H9 (cell line): ENCODE results near the gene NSMCE3. TPM values are rescaled to one million over a fixed set of nuclear protein-coding genes. Genes with fewer than 3 reads are reported as not detected.

Source experiments
- DNase-seq: peaks from one replicate; pipeline ENCODE4 v3.0.0-alpha.2; 2017
- H2AFZ ChIP-seq: one replicate; pipeline ENCODE4 v1.6.1; 2013; ENCODE audit warnings: mild to moderate bottlenecking, low read length, control low read depth, moderate library complexity
- H2AK5ac ChIP-seq: 2 replicates; pipeline ENCODE4 v1.6.1; 2013; ENCODE audit warnings: low read length, control low read depth, mixed read lengths; ENCODE audit not compliant: insufficient read length
- H2BK120ac ChIP-seq: one replicate; pipeline ENCODE4 v1.6.1; 2013; ENCODE audit warnings: low read depth, mild to moderate bottlenecking, low read length, control low read depth, inconsistent platforms; ENCODE audit not compliant: poor library complexity, severe bottlenecking
- H2BK12ac ChIP-seq: 2 replicates; pipeline ENCODE4 v1.6.1; 2013; ENCODE audit warnings: low read length, control low read depth, mixed read lengths, low read depth; ENCODE audit not compliant: insufficient read length
- H2BK15ac ChIP-seq: 2 replicates; pipeline ENCODE4 v1.6.1; 2013; ENCODE audit warnings: low read depth, low read length, control low read depth
- H2BK20ac ChIP-seq: one replicate; pipeline ENCODE4 v1.6.1; 2013; ENCODE audit warnings: low read depth, mild to moderate bottlenecking, low read length, control low read depth, inconsistent platforms; ENCODE audit not compliant: poor library complexity, severe bottlenecking
- H2BK5ac ChIP-seq: 2 replicates; pipeline ENCODE4 v1.6.1; 2013; ENCODE audit warnings: low read length, control low read depth, mixed read lengths; ENCODE audit not compliant: insufficient read length
- H3K14ac ChIP-seq: 2 replicates; pipeline ENCODE4 v1.6.1; 2013; ENCODE audit warnings: low read length, control low read depth; ENCODE audit not compliant: insufficient read depth
- H3K18ac ChIP-seq: 2 replicates; pipeline ENCODE4 v1.6.1; 2013; ENCODE audit warnings: low read depth, mild to moderate bottlenecking, mixed read lengths, low read length, control low read depth; ENCODE audit not compliant: insufficient read length
- H3K23ac ChIP-seq: 2 replicates; pipeline ENCODE4 v1.6.1; 2013; ENCODE audit warnings: low read length, control low read depth, mixed read lengths, low read depth; ENCODE audit not compliant: insufficient read length
- H3K23me2 ChIP-seq: 2 replicates; pipeline ENCODE4 v1.6.1; 2013; ENCODE audit warnings: low read depth, mild to moderate bottlenecking, mixed read lengths, low read length, control low read depth; ENCODE audit not compliant: insufficient read length, poor library complexity, severe bottlenecking
- H3K27ac ChIP-seq: 2 replicates; pipeline ENCODE4 v1.5.1; 2013; ENCODE audit warnings: low read length, control low read depth, mixed read lengths, low read depth; ENCODE audit not compliant: insufficient read length
- H3K27me3 ChIP-seq: 2 replicates; pipeline ENCODE4 v1.6.1; 2013; ENCODE audit warnings: low read length, control low read depth, inconsistent platforms; ENCODE audit not compliant: insufficient read depth
- H3K4ac ChIP-seq: 2 replicates; pipeline ENCODE4 v1.6.1; 2013; ENCODE audit warnings: low read depth, mild to moderate bottlenecking, control low read depth, inconsistent platforms, low read length, moderate library complexity
- H3K4me1 ChIP-seq: 2 replicates; pipeline ENCODE4 v1.6.1; 2013; ENCODE audit warnings: low read length, control low read depth, inconsistent platforms; ENCODE audit not compliant: insufficient read depth
- H3K4me2 ChIP-seq: 2 replicates; pipeline ENCODE4 v1.6.1; 2013; ENCODE audit warnings: low read length, control low read depth, mixed read lengths; ENCODE audit not compliant: insufficient read length, insufficient read depth
- H3K56ac ChIP-seq: 2 replicates; pipeline ENCODE4 v1.6.1; 2013; ENCODE audit warnings: low read depth, mild to moderate bottlenecking, mixed read lengths, low read length, control low read depth; ENCODE audit not compliant: insufficient read length
- H3K79me1 ChIP-seq: 2 replicates; pipeline ENCODE4 v1.6.1; 2013; ENCODE audit warnings: low read depth, mild to moderate bottlenecking, moderate library complexity, low read length, control low read depth, inconsistent platforms; ENCODE audit not compliant: insufficient read depth, poor library complexity, severe bottlenecking
- H3K79me2 ChIP-seq: 2 replicates; pipeline ENCODE4 v1.6.1; 2013; ENCODE audit warnings: low read length, control low read depth, inconsistent platforms; ENCODE audit not compliant: insufficient read depth
- H3K9ac ChIP-seq: 2 replicates; pipeline ENCODE4 v1.6.1; 2013; ENCODE audit warnings: low read length, control low read depth, mixed read lengths; ENCODE audit not compliant: insufficient read length; ENCODE audit errors: extremely low read depth
- H3K9me3 ChIP-seq: one replicate; pipeline ENCODE4 v1.6.1; 2013; ENCODE audit warnings: low read depth, low read length, inconsistent platforms; ENCODE audit not compliant: control insufficient read depth
- H3T11ph ChIP-seq: one replicate; pipeline ENCODE4 v1.6.1; 2013; ENCODE audit warnings: mild to moderate bottlenecking, low read length, control low read depth, inconsistent platforms
- H4K20me1 ChIP-seq: one replicate; pipeline ENCODE4 v1.6.1; 2013; ENCODE audit not compliant: control insufficient read depth, insufficient read length, insufficient read depth
- H4K5ac ChIP-seq: 2 replicates; pipeline ENCODE4 v1.6.1; 2013; ENCODE audit warnings: low read depth, mild to moderate bottlenecking, mixed read lengths, low read length, control low read depth; ENCODE audit not compliant: insufficient read length
- H4K8ac ChIP-seq: replicated peaks from 2 replicates; pipeline ENCODE4 v1.6.1; 2013; ENCODE audit warnings: low read length, control low read depth, mixed read lengths, low read depth; ENCODE audit not compliant: insufficient read length
- H4K91ac ChIP-seq: 2 replicates; pipeline ENCODE4 v1.6.1; 2013; ENCODE audit warnings: low read depth, mild to moderate bottlenecking, moderate library complexity, mixed read lengths, low read length, control low read depth; ENCODE audit not compliant: insufficient read length
- H3K27ac Mint-ChIP-seq, 3 experiments: 2 replicates in 2 of 3; 3 replicates in 1 of 3; pipeline ENCODE4 v1.8.0; 2020 to 2021; ENCODE audit warnings: mixed read lengths in 3 of 3, mild to moderate bottlenecking in 1 of 3, moderate library complexity in 1 of 3
- H3K27me3 Mint-ChIP-seq: 2 replicates; pipeline ENCODE4 v1.8.0; 2021; ENCODE audit warnings: low read depth, mild to moderate bottlenecking, moderate library complexity, mixed read lengths
- H3K36me3 Mint-ChIP-seq, 3 experiments: 2 replicates in 2 of 3; 3 replicates in 1 of 3; pipeline ENCODE4 v1.8.0; 2020 to 2021; ENCODE audit warnings: low read depth in 3 of 3, mixed read lengths in 3 of 3; ENCODE audit not compliant: insufficient read depth in 1 of 3
- H3K4me1 Mint-ChIP-seq, 2 experiments: 2 replicates each; pipeline ENCODE4 v1.8.0; 2020; ENCODE audit warnings: mixed read lengths in 2 of 2
- H3K4me3 Mint-ChIP-seq, 2 experiments: 2 replicates in 1 of 2; 3 replicates in 1 of 2; pipeline ENCODE4 v1.8.0; 2020 to 2021; ENCODE audit warnings: mild to moderate bottlenecking in 2 of 2, mixed read lengths in 2 of 2, moderate library complexity in 1 of 2
- H3K9me3 Mint-ChIP-seq, 2 experiments: 2 replicates in 1 of 2; 3 replicates in 1 of 2; pipeline ENCODE4 v1.8.0; 2020; ENCODE audit warnings: mild to moderate bottlenecking in 2 of 2, mixed read lengths in 2 of 2, moderate library complexity in 1 of 2
- CTCF ChIP-seq: fragments of 200-600 bp; sonication (generic); conservative IDR thresholded peaks from 3 replicates; pipeline ENCODE4 v1.8.0; 2021; ENCODE audit warnings: antibody characterized with exemption, mild to moderate bottlenecking
- WGBS: extraction: QIAGEN DNeasy Blood & Tissue Kit; methylation state at CpG from one replicate; pipeline ENCODE4 v1.1.7; 2013; ENCODE audit warnings: missing lambda C conversion rate, low lambda C conversion rate, mixed read lengths; ENCODE audit not compliant: insufficient read length; ENCODE audit errors: extremely low coverage; 5-methylcytosine and 5-hydroxymethylcytosine counted together
- total RNA-seq: library from RNA; stranded (reverse); gene quantifications from 2 replicates; pipeline ENCODE4 v1.2.1, GENCODE V29; 2021

Gene NSMCE3
- total RNA-seq, 1 experiment from 2014 or later = 6.9 TPM

- H2BK15ac ChIP-seq = no peak overlapping the region
- H3K23ac ChIP-seq = no peak overlapping the region
- H3K4me1 ChIP-seq = no peaks in the 10 kb centered on the region; the same call in 1 of the 2 replicates
- no peak for DNase-seq
- H3K79me2 ChIP-seq = no peaks in the 10 kb centered on the region
- H3K18ac ChIP-seq = peak overlapping the region; percentile 0
- TF ChIP-seq CTCF = no peak
- H3K79me1 ChIP-seq = no peaks in the 10 kb centered on the region
- H3K9me3 Mint-ChIP-seq = no peaks in the 10 kb centered on the region
- no peaks in the 10 kb centered on the region for H3K23me2 ChIP-seq
- no peak overlapping the region for H3T11ph ChIP-seq
- no peak overlapping the region for H4K91ac ChIP-seq
- no peak overlapping the region for H3K27ac ChIP-seq
- no peak overlapping the region for H3K4ac ChIP-seq
- H2BK12ac ChIP-seq = no peak overlapping the region
- no peak overlapping the region for H2AFZ ChIP-seq
- H3K4me1 Mint-ChIP-seq = peaks cover 22 to 28% of the 10 kb centered on the region in 2 experiments
- H4K20me1 ChIP-seq = no peaks in the 10 kb centered on the region
- H2BK20ac ChIP-seq = no peak overlapping the region
- no peak overlapping the region; a peak in 1 of 7 replicates for H3K27ac Mint-ChIP-seq
- WGBS = no CpG with 5 or more reads among the region's 11 CpGs
- H2BK120ac ChIP-seq = no peak overlapping the region
- no peaks in the 10 kb centered on the region for H3K9me3 ChIP-seq
- no peak overlapping the region for H3K56ac ChIP-seq
- no peak overlapping the region for H3K4me2 ChIP-seq
- no peak overlapping the region for H3K14ac ChIP-seq
- H3K4me3 Mint-ChIP-seq = no peak overlapping the region
- H3K27me3 Mint-ChIP-seq = no peaks in the 10 kb centered on the region; the same call in 1 of the 2 replicates
- peaks cover 0 to 2% (median 0%) of the 10 kb centered on the region in 3 experiments; a peak in 1 of 7 replicates for H3K36me3 Mint-ChIP-seq
- H2BK5ac ChIP-seq = no peak overlapping the region
- H2AK5ac ChIP-seq = no peak overlapping the region
- no peaks in the 10 kb centered on the region for H3K27me3 ChIP-seq
- H4K8ac ChIP-seq = no peak overlapping the region
- H3K9ac ChIP-seq = no peak overlapping the region
- no peak overlapping the region for H4K5ac ChIP-seq
Observed at GRCh38 chr15:29223640-29224039, 46.0 kb downstream of the NSMCE3 start.
